Measurements from ENCODE around the gene GNAT2.

DNA sequence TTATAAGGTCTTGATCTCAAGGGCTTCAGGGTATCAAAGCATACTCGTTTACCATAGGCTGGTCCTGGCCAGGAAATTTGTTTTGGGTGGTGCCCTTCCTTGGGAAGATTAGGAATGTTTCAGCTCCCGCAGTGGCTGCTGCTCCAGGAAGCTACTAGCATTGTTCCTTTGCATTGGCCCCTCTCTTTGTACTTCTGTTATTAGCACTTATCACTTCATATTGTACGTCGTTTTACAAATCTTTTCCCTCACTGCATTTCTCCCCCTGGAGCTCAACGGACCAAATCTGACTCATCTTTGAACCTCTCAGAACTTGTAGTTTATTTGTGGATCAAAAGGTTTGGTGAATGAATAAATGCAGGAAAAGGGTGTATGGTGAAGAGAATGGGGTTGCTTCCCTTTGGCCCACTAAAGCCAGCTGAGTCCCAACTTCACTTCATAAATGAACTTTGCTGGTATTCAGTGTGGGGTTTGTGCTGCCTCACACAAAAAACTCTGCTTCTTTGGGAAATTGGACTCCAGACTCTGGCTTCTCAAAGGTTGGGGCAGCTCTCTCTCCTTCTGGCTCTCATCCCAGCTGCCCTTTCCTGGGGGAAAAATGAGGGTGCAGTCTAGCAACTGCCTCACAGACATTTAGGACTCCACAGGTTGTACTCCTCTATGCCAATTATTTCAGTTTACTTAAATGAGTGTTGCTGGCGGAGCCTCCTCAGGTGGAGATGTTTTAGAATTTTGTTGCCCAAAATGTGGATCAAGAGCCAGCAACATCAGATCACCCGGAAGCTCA is 5.9 kb downstream of the GNAT2 start:
- TF ChIP-seq, protein P1, sequence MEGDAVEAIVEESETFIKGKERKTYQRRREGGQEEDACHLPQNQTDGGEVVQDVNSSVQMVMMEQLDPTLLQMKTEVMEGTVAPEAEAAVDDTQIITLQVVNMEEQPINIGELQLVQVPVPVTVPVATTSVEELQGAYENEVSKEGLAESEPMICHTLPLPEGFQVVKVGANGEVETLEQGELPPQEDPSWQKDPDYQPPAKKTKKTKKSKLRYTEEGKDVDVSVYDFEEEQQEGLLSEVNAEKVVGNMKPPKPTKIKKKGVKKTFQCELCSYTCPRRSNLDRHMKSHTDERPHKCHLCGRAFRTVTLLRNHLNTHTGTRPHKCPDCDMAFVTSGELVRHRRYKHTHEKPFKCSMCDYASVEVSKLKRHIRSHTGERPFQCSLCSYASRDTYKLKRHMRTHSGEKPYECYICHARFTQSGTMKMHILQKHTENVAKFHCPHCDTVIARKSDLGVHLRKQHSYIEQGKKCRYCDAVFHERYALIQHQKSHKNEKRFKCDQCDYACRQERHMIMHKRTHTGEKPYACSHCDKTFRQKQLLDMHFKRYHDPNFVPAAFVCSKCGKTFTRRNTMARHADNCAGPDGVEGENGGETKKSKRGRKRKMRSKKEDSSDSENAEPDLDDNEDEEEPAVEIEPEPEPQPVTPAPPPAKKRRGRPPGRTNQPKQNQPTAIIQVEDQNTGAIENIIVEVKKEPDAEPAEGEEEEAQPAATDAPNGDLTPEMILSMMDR (IDR thresholded peaks at IDR 0.05; ENCODE audit: low read depth, low read length, poor library complexity, severe bottlenecking): no peak
- TF ChIP-seq EZH2phosphoT487 (IDR thresholded peaks at IDR 0.05; ENCODE audit: borderline replicate concordance, low read length): no peak
